ENCODE measurements around the gene ADAM11.
"Not testable (repeated sequence)": the region's sequence is repeated elsewhere in the genome, so short reads cannot be mapped to it uniquely, and the experiment has no call there.

Gene ADAM11

DNA sequence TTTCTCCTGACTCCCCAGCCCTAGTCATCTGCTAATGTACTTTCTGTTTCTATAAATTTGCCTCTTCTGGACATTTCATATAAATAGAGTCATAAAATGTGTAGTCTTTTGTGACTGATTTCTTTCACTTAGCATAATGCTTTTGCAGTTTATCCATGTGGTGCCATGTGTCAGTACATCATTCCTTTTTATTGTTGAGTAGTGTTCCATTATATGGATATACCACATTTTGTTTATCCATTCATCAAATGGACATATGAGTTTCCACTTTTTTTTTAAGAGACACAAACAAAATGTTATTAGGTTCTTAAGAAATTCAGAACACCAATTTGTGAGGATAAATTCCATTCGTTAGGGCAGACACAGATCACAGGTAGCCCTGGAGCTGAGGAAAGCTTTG lies 39.3 kb upstream of the ADAM11 start:
- H3K4me1 ChIP-seq (ENCODE audit: control insufficient read depth, insufficient read depth, low read length) = no peaks in the 10 kb centered on the region
- POLR2A ChIA-PET = interaction anchor here (1.2 kb wide), 1 partner anchor 11 kb away, joined by 4 read pairs; no protein-coding TSS in a partner anchor
- H3K27ac ChIP-seq (ENCODE audit: extremely low read depth, low read depth, low read length) = no peak overlapping the region
- H3K9me3 ChIP-seq (ENCODE audit: control insufficient read depth, insufficient read depth, low read depth, low read length) = no peaks in the 10 kb centered on the region
- peak; percentile 62; the same call in 1 of the 2 replicates for TF ChIP-seq ZNF146 (tag by site-specific recombination; IDR thresholded peaks at IDR 0.05)
- TF ChIP-seq, protein P1, sequence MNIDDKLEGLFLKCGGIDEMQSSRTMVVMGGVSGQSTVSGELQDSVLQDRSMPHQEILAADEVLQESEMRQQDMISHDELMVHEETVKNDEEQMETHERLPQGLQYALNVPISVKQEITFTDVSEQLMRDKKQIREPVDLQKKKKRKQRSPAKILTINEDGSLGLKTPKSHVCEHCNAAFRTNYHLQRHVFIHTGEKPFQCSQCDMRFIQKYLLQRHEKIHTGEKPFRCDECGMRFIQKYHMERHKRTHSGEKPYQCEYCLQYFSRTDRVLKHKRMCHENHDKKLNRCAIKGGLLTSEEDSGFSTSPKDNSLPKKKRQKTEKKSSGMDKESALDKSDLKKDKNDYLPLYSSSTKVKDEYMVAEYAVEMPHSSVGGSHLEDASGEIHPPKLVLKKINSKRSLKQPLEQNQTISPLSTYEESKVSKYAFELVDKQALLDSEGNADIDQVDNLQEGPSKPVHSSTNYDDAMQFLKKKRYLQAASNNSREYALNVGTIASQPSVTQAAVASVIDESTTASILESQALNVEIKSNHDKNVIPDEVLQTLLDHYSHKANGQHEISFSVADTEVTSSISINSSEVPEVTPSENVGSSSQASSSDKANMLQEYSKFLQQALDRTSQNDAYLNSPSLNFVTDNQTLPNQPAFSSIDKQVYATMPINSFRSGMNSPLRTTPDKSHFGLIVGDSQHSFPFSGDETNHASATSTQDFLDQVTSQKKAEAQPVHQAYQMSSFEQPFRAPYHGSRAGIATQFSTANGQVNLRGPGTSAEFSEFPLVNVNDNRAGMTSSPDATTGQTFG (tag by site-specific recombination; IDR thresholded peaks at IDR 0.05; ENCODE audit: borderline replicate concordance) = no peak
- H3K4me3 ChIP-seq (ENCODE audit: low read depth, low read length) = no peak overlapping the region
- CTCF ChIA-PET = no interaction called here
- H3K36me3 ChIP-seq (ENCODE audit: control insufficient read depth in 2 of 2, insufficient read depth in 1 of 2, low read length in 2 of 2) = peaks cover 56 to 69% of the 10 kb centered on the region in 2 experiments

DNA sequence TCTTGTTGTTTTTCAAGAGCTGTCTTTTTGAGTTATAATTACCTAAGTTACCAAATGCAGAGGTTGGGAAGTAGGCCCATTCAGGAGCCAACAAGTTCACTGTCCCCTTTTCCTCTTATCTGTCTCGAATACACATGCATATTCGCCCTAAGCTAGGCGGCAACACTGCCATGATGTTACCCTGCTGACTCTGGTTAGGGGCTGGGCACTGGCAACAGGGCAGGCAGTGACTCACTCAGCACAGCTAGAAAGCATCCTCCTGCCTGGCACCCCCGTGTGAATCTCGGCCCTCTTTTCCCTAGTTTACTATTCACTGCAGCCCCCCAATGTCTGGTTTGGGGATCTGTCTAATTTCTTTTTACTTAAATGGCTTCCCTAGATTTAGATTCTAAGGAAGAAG lies 36.5 kb upstream of the ADAM11 start:
- Histone ChIP-seq H3K36me3 (ENCODE audit: control insufficient read depth in 2 of 2, insufficient read depth in 1 of 2, low read length in 2 of 2) (peaks cover 64 to 73% of the 10 kb centered on the region in 2 experiments), H3K27ac (ENCODE audit: extremely low read depth, low read depth, low read length) (no peak overlapping the region), H3K4me1 (ENCODE audit: control insufficient read depth, insufficient read depth, low read length) (no peaks in the 10 kb centered on the region), H3K9me3 (ENCODE audit: control insufficient read depth, insufficient read depth, low read depth, low read length) (no peaks in the 10 kb centered on the region), H3K4me3 (ENCODE audit: low read depth, low read length) (no peak overlapping the region)
- POLR2A ChIA-PET = interaction anchor here (0.6 to 1.0 kb wide), 2 partner anchors 14 to 37 kb away, joined by 3 read pairs; partner anchors contain the start of gene DBF4B
- CTCF ChIA-PET = no interaction called here
- no peak for TF ChIP-seq PRDM1 (tag by site-specific recombination; IDR thresholded peaks at IDR 0.05)
- no peak for TF ChIP-seq RBAK (tag by site-specific recombination; IDR thresholded peaks at IDR 0.05)
- TF ChIP-seq, protein P2, sequence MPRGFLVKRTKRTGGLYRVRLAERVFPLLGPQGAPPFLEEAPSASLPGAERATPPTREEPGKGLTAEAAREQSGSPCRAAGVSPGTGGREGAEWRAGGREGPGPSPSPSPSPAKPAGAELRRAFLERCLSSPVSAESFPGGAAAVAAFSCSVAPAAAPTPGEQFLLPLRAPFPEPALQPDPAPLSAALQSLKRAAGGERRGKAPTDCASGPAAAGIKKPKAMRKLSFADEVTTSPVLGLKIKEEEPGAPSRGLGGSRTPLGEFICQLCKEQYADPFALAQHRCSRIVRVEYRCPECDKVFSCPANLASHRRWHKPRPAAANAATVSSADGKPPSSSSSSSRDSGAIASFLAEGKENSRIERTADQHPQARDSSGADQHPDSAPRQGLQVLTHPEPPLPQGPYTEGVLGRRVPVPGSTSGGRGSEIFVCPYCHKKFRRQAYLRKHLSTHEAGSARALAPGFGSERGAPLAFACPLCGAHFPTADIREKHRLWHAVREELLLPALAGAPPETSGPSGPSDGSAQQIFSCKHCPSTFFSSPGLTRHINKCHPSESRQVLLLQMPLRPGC (tag by site-specific recombination; IDR thresholded peaks at IDR 0.05) = no peak
- TF ChIP-seq ZNF548 (tag by site-specific recombination; IDR thresholded peaks at IDR 0.05) = no peak

DNA sequence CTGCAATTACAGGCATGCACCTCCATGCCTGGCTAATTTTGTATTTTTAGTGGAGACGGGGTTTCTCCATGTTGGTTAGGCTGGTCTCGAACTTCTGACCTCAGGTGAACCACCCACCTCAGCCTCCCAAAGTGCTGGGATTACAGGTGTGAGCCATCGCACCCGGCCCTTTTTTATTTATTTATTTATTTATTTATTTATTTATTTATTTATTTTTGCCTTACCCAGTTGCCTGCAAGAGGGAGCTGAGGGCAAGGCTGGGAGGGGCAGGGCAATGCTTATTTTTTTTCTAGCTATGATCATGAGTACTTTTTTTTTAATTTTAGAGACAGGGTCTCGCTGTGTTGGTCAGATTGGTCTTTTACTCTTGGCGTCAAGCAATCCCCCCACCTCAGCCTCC lies 32.7 kb upstream of the ADAM11 start:
- H3K36me3 ChIP-seq (ENCODE audit: control insufficient read depth in 2 of 2, insufficient read depth in 1 of 2, low read length in 2 of 2) = peaks cover 76 to 83% of the 10 kb centered on the region in 2 experiments
- ChIA-PET CTCF (interaction anchor here (0.7 to 1.5 kb wide), 3 partner anchors 9 to 218 kb away, joined by 3 read pairs; no protein-coding TSS in a partner anchor), POLR2A (interaction anchor here (0.7 to 1.2 kb wide), 2 partner anchors 18 to 115 kb away, joined by 3 to 7 read pairs; partner anchors contain the start of gene DBF4B)
- H3K4me3 ChIP-seq (ENCODE audit: low read depth, low read length); H3K27ac ChIP-seq (ENCODE audit: extremely low read depth, low read depth, low read length); H3K4me1 ChIP-seq (ENCODE audit: control insufficient read depth, insufficient read depth, low read length); H3K9me3 ChIP-seq (ENCODE audit: control insufficient read depth, insufficient read depth, low read depth, low read length): not testable (repeated sequence)
- TF ChIP-seq ZNF518A (tag by site-specific recombination; conservative IDR thresholded peaks at IDR 0.05; ENCODE audit: low read depth) = peak; percentile 88
- TF ChIP-seq ZNF404 (tag by site-specific recombination; IDR thresholded peaks at IDR 0.05) = 0 out of 2 replicates have a peak, but pooled peaks have one; percentile 30
- peak; percentile 97 for TF ChIP-seq ZNF394 (tag by site-specific recombination; IDR thresholded peaks at IDR 0.05; ENCODE audit: borderline replicate concordance)
- peak; percentile 84 for TF ChIP-seq ZNF426 (tag by site-specific recombination; IDR thresholded peaks at IDR 0.05)
- peak; percentile 71; the same call in 1 of the 2 replicates for TF ChIP-seq ZNF140 (tag by site-specific recombination; IDR thresholded peaks at IDR 0.05)
- TF ChIP-seq ZNF530 (tag by site-specific recombination; IDR thresholded peaks at IDR 0.05; ENCODE audit: low read depth) = 0 out of 2 replicates have a peak, but pooled peaks have one; percentile 40
- TF ChIP-seq ZNF292 (tag by site-specific recombination; IDR thresholded peaks at IDR 0.05; ENCODE audit: borderline replicate concordance, low read depth) = 0 out of 2 replicates have a peak, but pooled peaks have one; percentile 57
- 0 out of 2 replicates have a peak, but pooled peaks have one; percentile 24 for TF ChIP-seq ZNF266 (tag by site-specific recombination; IDR thresholded peaks at IDR 0.05; ENCODE audit: low read depth)
- peak; percentile 59 for TF ChIP-seq ZNF664 (tag by site-specific recombination; IDR thresholded peaks at IDR 0.05)
- peak; percentile 13; the same call in 1 of the 2 replicates for TF ChIP-seq ZNF560 (tag by site-specific recombination; IDR thresholded peaks at IDR 0.05; ENCODE audit: borderline replicate concordance)
- TF ChIP-seq ZNF629 (tag by site-specific recombination; IDR thresholded peaks at IDR 0.05) = peak; percentile 51
- peak; percentile 57; the same call in 1 of the 2 replicates for TF ChIP-seq ZNF433 (tag by site-specific recombination; IDR thresholded peaks at IDR 0.05; ENCODE audit: low read depth)
- peak; percentile 70 for TF ChIP-seq ZNF623 (tag by site-specific recombination; IDR thresholded peaks at IDR 0.05)
- peak; percentile 67 for TF ChIP-seq ZBTB8A (tag by site-specific recombination; IDR thresholded peaks at IDR 0.05)
